DMS53 treated with DMSO at 0.1 percent for 48 hours (cell line): Measurements from ENCODE around the gene ANGPTL5.

Source experiments
- DNase-seq: peaks from one replicate; lab custom pipeline; 2025; ENCODE audit not compliant: unreplicated experiment; lab: John Stamatoyannopoulos, UW

The ANGPTL5 gene

DNA sequence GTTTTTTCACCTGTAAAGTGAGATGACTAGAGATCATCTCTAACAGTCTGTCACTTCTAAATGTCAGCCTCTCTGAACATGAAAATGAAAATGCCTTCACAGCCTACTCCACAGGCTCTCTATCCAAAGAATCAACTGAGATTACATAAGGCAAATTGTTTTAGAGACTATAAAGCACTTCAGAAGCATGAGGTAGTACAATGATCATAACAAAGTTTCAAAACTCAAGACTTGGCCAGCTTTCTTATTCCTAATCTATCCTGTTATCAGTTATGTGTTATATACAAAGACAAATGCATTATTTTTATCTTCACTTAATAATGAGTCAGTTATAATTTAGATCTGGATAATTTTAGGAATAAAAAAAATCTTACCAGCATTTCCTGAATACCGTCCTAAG lies 21.8 kb downstream of the ANGPTL5 start:
- DNase-seq = no peak

DNA sequence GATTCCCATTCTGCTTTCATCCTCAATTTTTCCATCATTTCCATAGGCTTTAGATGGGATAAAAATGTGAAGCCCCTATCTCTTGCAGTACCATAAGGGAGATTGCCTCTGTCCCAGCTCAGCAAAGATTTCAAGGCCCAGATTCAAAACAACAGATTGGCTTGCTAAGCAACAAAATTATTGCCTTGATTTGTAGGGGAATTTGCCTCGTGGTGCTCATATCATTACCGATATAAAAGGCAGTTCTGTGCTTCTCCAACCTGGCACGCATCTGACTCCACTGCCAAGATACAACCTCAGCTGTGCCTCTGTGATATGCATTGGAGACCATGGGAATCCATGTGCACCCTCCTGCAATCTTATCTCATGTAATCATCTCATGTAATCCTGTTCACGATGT lies 26.6 kb downstream of the ANGPTL5 start:
- no peak for DNase-seq

DNA sequence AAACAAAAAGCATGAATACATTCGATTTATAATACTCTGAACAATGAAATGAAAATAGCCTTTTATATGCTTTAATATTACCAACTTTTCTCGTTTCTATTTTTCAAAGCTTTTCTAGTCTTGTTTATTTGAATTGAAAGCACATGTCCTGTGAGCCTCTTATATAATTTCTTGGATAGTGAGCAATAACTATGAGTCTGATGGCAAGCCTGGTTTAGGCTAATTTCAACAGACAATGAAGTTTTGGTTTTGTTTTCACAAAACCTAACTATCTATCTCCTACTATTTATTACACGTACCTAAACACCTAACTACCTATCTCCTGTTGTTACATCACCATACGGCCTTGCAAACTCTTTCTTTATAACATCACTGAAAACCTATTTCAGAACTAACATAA lies 30.7 kb downstream of the ANGPTL5 start:
- no peak for DNase-seq

DNA sequence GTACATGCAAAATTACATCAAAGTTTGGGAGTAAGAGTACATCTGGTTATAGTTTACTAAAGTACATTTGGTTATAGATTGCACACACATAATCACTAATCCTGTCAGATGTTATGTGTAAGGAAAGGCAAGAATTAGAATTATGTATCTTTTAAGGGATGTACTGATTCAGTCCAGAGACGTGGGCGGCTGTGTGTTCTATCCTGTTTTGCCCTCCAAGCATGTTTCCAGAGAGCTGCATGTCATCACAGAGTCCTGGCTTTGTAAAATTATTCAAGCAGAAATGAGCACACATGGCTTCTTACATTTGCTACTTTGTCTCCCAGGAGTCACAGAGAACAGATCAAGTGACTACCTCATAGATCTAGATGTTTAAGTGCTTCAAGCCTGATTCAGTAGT lies 34.7 kb downstream of the ANGPTL5 start:
- DNase-seq = no peak

DNA sequence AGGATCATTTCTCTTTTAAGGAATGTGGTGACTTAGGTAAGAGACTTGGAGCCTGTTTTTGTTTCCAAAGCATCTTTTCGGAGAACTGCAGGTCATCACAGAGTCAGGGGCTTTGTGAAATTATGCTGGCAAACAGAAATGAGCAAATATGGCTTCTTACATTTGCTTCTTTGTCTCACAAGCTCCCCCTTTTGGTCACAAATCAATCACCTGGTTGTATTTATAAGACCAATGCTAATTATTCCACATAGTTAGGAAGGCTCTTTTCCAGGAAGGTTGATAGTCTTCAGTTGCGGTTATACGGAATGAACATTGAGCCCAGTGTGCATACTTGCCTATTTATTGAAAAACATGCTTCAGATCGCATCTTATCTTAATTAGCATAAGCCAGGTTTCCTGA lies 36.1 kb downstream of the ANGPTL5 start:
- DNase-seq = peak; percentile 70

DNA sequence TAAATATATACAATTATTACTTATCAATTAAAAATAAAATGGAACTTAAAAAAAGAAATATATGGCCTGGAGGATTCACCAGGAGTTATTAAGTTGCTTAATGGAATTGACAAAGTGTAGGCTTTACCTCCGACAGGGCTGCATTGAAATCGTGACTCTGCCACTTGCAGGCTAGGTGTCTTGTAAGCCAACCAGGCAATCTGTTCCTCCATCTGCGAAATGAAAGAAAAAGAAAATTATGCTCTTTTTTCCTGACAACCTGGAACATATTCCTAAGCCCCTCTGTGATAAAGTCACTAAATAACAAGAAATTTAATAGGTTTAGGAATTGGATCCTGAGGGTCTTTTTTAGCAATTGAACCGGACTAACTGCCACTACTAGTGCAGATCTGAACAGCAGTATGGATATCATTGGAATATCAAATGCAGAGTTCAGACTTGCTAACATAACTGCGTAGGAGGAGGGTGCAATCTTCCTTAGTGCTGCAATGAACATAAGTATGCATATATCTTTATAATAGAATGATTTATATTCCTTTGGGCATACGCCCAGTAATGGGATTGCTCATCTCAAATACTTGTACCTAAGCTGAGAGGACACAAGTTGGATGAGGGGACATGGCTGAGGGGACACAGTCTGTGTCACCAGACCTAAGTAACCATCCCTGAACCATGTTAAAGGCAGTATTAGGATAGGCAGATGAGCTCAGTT lies 44.0 kb downstream of the ANGPTL5 start:
- DNase-seq = no peak

DNA sequence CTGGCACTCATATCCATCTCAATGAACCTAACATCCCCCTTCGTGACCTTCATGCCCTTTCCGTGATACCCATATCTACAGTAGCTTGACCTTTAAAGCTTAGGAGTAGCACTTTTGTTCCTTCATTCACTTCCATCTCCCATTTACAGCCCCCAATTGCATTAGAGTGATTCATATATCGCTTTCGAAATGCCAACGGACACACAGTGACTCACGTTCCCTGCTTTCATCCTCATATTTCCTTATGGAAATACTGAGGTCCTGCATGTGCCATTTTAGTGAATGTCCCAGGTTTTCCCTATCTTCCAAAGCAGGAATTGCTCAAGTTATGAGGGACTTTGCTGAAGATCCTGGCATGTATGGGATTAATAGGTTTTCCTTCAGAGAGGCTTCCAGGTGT lies 45.8 kb downstream of the ANGPTL5 start:
- DNase-seq = no peak

DNA sequence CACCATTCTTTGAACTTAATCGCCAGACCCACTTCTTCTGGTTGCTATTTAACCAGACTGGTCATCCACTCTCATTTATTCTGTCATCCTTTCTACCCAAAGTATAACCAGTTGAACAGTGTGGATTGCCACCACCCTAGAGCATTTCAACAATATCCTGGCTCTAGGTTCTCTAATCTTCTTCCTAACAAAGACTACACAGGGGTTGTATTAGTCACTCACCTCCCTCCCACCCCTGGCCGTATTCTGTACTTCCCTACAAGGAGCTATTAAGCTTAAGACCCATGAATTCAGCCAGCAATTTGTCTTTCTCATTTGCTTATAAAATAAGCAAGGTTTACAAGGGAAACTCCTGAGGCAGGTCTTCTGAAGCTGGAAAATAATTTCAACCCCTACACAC lies 48.4 kb downstream of the ANGPTL5 start:
- DNase-seq = no peak

DNA sequence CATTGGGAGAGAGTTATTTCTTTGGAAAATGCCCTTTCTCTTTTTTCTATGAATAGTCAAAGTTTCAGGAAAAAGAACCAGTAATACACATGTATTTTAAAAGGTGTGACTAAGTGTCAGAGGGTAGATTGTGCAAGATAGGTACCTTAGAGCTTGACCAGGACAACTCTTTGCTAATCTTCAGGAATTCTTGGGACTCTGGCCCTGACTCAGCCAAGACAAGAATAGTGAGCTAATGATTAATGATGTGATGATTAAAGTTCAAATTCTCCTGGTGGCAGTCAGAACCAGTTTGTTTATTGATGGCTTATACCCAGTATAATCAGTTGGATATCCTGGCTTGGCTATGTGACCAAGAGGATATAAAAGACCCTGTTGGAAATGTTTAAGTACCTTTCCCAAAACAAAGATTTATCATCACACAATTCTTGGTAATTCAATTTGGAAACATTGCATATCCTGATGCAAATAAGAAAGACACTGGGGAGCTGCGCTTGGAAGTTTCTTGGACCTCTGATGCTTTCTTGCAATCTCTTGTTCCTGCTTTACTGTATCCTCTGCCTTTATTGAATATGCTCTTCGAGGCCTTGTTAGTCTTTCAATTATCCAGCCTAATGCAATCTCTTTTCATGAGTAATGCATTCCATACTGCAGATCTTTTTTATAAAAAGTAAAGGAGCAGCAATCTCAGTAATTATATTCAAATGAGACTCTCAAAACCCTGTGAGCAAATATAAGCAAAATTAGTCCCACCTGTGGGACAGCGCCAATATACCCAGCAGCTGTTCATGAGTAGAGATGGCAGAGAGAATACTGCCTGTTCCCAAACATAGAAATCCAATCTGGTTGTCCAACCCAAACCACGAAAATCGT lies 49.5 kb downstream of the ANGPTL5 start:
- DNase-seq = no peak

DNA sequence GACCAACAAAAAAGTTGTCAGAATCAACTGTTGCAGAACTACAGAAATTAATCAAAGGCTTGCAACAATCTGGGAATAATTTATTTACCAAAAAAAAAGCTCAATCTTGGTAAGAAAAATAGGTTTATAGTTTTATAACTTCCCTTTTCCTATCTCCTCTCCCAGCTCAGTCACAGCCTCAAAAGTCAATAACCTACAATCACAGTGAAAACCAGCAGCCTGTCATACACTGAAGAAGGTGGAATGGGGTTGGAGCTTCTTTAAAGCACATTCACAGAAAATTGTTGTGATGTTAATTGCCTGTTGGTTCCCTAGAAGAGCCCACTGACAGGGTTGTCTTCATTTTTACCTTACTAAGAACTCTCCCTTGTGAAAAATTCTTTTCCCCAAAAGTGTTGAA lies 52.2 kb downstream of the ANGPTL5 start:
- DNase-seq = no peak

DNA sequence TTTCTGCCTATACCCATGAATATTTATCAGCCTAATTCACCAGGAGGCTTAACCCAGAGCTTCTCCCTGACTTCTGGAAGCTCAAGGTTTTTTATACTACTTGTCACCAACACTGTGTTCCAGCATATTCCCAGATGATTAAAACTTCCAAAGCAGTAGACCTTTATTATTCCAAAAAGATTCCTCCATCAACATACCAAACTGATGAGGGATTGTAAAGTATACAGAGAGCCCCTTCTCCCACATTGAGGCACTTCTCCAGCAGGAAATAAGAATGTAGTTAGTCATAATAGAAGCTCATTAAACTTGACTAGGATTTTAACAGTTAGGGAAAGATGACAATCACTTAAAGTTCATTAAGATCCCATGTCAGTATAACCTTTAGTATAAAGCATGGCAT lies 53.0 kb downstream of the ANGPTL5 start:
- no peak for DNase-seq

DNA sequence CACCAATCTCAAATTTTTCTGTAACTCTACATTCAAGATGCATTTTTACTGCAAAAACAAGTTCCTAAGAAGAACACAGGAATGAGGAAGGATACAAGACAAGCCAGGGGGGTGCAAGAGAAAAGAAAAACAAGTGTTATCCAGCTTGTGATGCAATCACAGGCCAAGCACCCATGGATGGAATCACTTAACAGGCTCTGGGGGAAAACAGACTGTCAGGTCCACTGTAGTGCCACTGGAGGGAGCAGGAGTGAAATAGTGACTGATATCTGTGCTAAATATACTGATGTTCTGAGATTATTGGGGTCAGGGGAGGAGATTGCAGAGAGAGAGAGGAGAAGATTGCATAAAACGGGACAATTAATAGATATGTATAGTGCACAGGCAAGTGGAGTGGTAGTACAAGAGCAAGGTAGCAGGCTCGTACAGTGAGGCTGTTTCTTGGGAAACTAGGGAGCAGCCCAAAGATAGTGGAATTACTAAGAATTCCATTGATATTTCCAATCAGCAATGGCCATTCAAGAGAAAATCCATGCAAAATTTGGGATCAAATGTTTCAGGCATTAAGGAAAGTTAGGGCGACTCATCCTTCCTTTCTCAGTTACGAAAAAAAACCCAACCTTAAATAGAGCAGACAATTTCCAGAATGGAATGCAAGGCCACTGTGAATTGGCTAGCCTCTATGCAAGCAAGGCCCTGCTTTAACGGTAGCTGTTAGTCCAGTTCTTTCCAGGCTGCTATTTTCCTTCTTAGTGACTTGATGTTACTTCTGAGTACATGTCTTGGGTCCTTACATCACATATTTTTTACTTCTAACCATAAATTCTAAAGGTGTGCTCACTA lies 53.7 kb downstream of the ANGPTL5 start:
- peak; percentile 11 for DNase-seq

DNA sequence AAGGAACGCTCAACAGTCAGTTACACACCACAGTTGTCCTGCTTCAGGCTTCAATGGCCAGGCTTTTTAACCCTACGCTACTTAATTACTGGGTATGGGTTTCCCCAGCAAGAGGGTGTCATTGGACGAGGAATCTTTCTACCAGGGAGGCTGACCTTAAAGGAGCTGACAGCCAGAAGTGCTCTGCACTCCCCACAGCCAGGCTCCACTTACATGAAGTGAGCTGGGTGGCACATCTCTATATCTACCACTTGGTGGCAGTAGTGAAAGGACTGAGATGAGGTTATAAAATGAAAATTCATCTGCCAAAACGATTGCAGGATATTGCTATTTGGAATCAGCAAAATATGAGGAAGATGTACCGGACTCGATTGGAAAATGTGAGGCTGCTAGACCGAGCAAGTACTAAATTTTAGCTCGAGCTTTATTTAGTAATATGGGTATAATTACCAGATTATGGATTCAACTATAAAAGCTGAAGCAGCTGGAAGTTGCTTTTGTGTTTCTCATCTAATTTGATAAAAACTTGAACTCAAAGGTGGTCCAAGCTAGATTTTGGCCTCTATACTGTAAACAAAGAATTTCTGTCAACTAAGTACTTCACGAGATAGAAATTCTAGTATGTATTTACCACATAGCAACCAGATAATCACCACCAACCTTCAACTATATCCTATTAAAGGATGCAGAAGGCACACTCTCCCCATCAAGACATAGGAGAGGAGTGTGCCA lies 55.5 kb downstream of the ANGPTL5 start:
- DNase-seq = peak; percentile 80

DNA sequence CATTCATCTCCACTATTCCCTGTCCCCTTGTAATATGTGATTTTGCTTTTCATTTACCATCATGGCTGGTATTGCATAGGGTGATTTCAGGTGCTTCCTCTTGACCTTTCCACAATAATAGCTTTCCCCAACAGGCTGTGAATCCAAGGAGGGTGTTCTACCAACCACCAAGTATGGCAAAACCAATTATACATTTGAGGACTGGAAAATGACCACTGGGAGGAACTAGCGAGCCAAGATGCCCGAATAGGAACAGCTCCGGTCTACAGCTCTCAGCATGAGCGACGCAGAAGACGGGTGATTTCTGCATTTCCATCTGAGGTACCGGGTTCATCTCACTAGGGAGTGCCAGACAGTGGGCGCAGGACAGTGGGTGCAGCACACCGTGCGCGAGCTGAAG lies 64.1 kb downstream of the ANGPTL5 start:
- DNase-seq = peak; percentile 78

DNA sequence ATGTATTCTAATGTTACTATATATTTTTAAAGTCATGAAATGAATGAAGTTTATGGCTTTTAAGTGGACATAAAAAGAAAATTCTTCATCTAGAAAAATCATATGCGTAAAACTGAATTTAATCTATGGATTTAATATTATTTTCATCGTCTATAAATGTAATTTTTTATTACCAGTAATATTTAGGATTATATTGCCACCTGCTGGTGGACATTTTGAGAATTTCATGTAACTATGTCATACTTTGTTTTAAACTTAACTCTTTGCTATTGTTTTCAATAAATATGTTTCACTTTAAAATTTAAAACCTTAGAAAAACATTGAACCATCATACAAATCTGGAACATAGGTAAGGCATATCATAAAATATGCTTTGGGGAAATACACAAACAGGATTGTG lies 68.1 kb downstream of the ANGPTL5 start:
- peak; percentile 37 for DNase-seq

DNA sequence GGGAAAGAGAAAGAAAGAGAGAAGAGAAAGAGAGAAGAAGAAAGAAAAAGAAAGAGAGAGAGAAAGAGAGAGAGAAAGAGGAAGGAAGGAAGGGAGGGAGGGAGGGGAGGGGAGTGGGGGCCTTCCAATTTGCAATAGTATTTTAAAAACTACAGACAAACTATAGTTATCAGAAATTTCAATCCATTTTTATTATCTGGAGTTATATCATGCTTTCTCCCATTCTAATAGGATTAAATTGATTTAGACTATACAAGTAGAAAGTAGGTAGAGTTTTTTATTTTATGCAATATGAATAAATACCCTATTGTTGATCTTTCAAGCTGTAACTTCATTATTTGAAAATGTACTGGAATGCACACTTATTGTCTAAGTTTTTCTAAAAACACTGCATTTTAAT lies 71.7 kb downstream of the ANGPTL5 start:
- no peak for DNase-seq

DNA sequence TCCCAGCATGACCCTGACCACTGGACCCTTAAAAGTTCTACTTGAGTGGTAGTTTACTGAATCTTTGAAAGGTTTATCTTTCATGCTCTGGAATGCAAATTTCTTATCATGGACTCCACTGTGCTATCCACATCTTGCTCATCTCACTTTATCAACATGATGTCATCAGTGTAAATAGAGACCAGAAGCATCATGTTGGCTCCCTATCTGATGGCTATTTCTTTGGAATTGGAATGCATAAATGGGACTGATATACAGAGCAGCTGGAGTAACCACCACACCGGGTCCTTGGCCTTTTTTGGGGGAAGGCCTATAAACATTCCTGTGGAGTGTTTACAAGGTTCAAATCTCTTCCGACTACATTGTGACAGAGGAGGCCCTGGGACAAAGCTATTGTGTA lies 75.6 kb downstream of the ANGPTL5 start:
- DNase-seq = peak; percentile 11
